H1 (cell line): ENCODE measurements around the gene PSMC3. TPM values are rescaled to one million over a fixed set of nuclear protein-coding genes. Genes with fewer than 3 reads are reported as not detected.

Experiments used
- BACH1 ChIP-seq: IDR thresholded peaks from 2 replicates; pipeline ENCODE4 v1.6.1; 2012; ENCODE audit warnings: low read length, improper control_type of control experiment
- BRCA1 ChIP-seq: IDR thresholded peaks from 2 replicates; pipeline ENCODE4 v1.6.1; 2012; ENCODE audit warnings: low read depth, low read length, improper control_type of control experiment
- CEBPB ChIP-seq: IDR thresholded peaks from 2 replicates; pipeline ENCODE4 v1.6.1; 2012; ENCODE audit warnings: low read depth, low read length
- CHD7 ChIP-seq: fragments of 300-600 bp; sonication (generic); IDR thresholded peaks from 2 replicates; pipeline ENCODE4 v1.7.1; 2012; ENCODE audit warnings: low read length, moderate library complexity, mild to moderate bottlenecking, inconsistent platforms; ENCODE audit not compliant: insufficient replicate concordance
- EGR1 ChIP-seq: IDR thresholded peaks from 2 replicates; pipeline ENCODE4 v1.6.1; 2011; ENCODE audit warnings: low read depth, low read length, borderline replicate concordance
- KDM4A ChIP-seq: IDR thresholded peaks from one replicate; pipeline ENCODE4 v1.7.1; 2012; ENCODE audit warnings: low read depth, mild to moderate bottlenecking, moderate library complexity, low read length, inconsistent platforms; ENCODE audit not compliant: severe bottlenecking
- KDM5A ChIP-seq: fragments of 200-600 bp; IDR thresholded peaks from 2 replicates; pipeline ENCODE4 v1.7.1; 2012; ENCODE audit warnings: mild to moderate bottlenecking, low read length, inconsistent platforms, mixed read lengths
- RBBP5 ChIP-seq: IDR thresholded peaks from 2 replicates; pipeline ENCODE4 v1.7.1; 2012; ENCODE audit warnings: low read depth, mild to moderate bottlenecking, inconsistent platforms, low read length, moderate library complexity, borderline replicate concordance
- SAP30 ChIP-seq: fragments of 300-600 bp; sonication (generic); IDR thresholded peaks from 2 replicates; pipeline ENCODE4 v1.7.1; 2012; ENCODE audit warnings: low read length, moderate library complexity, mild to moderate bottlenecking, inconsistent platforms; ENCODE audit not compliant: insufficient read depth, insufficient replicate concordance
- SRF ChIP-seq: IDR thresholded peaks from 2 replicates; pipeline ENCODE4 v1.6.1; 2011; ENCODE audit warnings: mild to moderate bottlenecking, low read depth, low read length, moderate library complexity
- USF2 ChIP-seq: IDR thresholded peaks from 2 replicates; pipeline ENCODE4 v1.6.1; 2011; ENCODE audit warnings: low read length, improper control_type of control experiment
- polyA plus RNA-seq, 7 experiments: library from polyadenylated mRNA; depleted of rRNA in 3 of 7; stranded (reverse) in 5 of 7; unstranded in 2 of 7; fragments of >200 nt in 5 of 7; fragments of 200-250 nt in 2 of 7; gene quantifications; 1 replicate in 5 of 7; 2 replicates in 1 of 7; 4 replicates in 1 of 7; pipeline versions ENCODE4 v1.2.1 to v1.2.3, GENCODE V29; 2011 to 2013; ENCODE audit warnings: missing spikeins in 2 of 7, mixed read lengths in 2 of 7
- total RNA-seq: library from RNA; stranded (reverse); fragmentation: NEBNext Ultra II Directional; extraction: Animal tissue kit (Norgen Biotek cat#: 25700); gene quantifications from 2 replicates; pipeline ENCODE4 v1.2.1, GENCODE V29; 2021

PSMC3 gene
- total and polyA plus RNA-seq, 2 of the 8 experiments (the other 6 are each of a cell fraction or from before 2014, with no cell fraction given): 105 to 160 TPM

GRCh38 chr11:47380078-47380477 is 46.2 kb downstream of the PSMC3 start (continued):
- TF ChIP-seq CHD7 (no peak), SRF (no peak), BRCA1 (no peak), SAP30 (no peak), BACH1 (no peak), USF2 (no peak), EGR1 (no peak), CEBPB (no peak), RBBP5 (no peak), KDM4A (no peak), KDM5A (no peak)
